SU-DHL-6 (cell line): ENCODE measurements around the gene TACR1.
"Not testable (repeated sequence)": the region's sequence is repeated elsewhere in the genome, so short reads cannot be mapped to it uniquely, and the experiment has no call there.

Experiments used
- H2AFZ ChIP-seq: fragments of 200-600 bp; sonication (generic); 2 replicates; pipeline ENCODE4 v1.6.1; 2014; ENCODE audit warnings: low read depth, mild to moderate bottlenecking, moderate library complexity, mixed read lengths, antibody characterized with exemption, low read length; ENCODE audit not compliant: severe bottlenecking
- H3F3A ChIP-seq: fragments of 200-600 bp; shearing (Covaris generic); 2 replicates; pipeline ENCODE4 v1.6.0; 2016; ENCODE audit warnings: antibody characterized with exemption, mild to moderate bottlenecking; ENCODE audit not compliant: insufficient read depth
- H3K27ac ChIP-seq: fragments of 200-600 bp; sonication (generic); 2 replicates; pipeline ENCODE4 v1.5.1; 2016; ENCODE audit warnings: low read depth, mild to moderate bottlenecking, low read length, moderate library complexity, mixed read lengths
- H3K27me3 ChIP-seq: fragments of 200-600 bp; sonication (generic), shearing (Covaris generic); 2 replicates; pipeline ENCODE4 v1.6.0; 2014; ENCODE audit warnings: mild to moderate bottlenecking, low read length
- H3K36me3 ChIP-seq: fragments of 200-600 bp; sonication (generic); 2 replicates; pipeline ENCODE4 v1.6.1; 2014; ENCODE audit warnings: mild to moderate bottlenecking, low read length, mixed read lengths
- H3K4me2 ChIP-seq: fragments of 300-600, 200-600 bp; shearing (Covaris generic), sonication (generic); 2 replicates; pipeline ENCODE4 v1.6.0; 2014; ENCODE audit warnings: low read length, low read depth, mild to moderate bottlenecking; ENCODE audit not compliant: poor library complexity, severe bottlenecking
- H3K4me3 ChIP-seq: fragments of 200-600 bp; sonication (generic); 2 replicates; pipeline ENCODE4 v1.5.1; 2014; ENCODE audit warnings: antibody characterized with exemption, low read length, mild to moderate bottlenecking, mixed read lengths; ENCODE audit not compliant: insufficient read depth, poor library complexity, severe bottlenecking
- H3K79me2 ChIP-seq: fragments of 200-600 bp; sonication (generic); 2 replicates; pipeline ENCODE4 v1.6.1; 2014; ENCODE audit warnings: mild to moderate bottlenecking, low read length, moderate library complexity; ENCODE audit not compliant: insufficient read depth
- H3K9ac ChIP-seq: fragments of 200-600 bp; sonication (generic); 2 replicates; pipeline ENCODE4 v1.7.0; 2014; ENCODE audit warnings: mild to moderate bottlenecking, low read length
- H3K9me2 ChIP-seq: fragments of 200-600 bp; sonication (generic); replicated peaks from 2 replicates; pipeline ENCODE4 v1.6.1; 2014; ENCODE audit warnings: low read length; ENCODE audit not compliant: insufficient read depth
- H3K9me3 ChIP-seq: fragments of 200-600 bp; sonication (generic); 2 replicates; pipeline ENCODE4 v1.6.1; 2014; ENCODE audit warnings: low read length, mixed read lengths; ENCODE audit not compliant: insufficient read depth
- H4K20me1 ChIP-seq: fragments of 200-600 bp; sonication (generic); 2 replicates; pipeline ENCODE4 v1.6.1; 2014; ENCODE audit warnings: low read depth, mild to moderate bottlenecking, antibody characterized with exemption, low read length, moderate library complexity, mixed read lengths
- CTCF ChIP-seq: fragments of 200-600 bp; sonication (generic); IDR thresholded peaks from one replicate; pipeline ENCODE4 v1.5.1; 2017; ENCODE audit warnings: antibody characterized with exemption, mild to moderate bottlenecking, low read length, moderate library complexity; ENCODE audit not compliant: insufficient read depth, poor library complexity, severe bottlenecking
- EZH2phosphoT487 ChIP-seq: fragments of 200-600 bp; sonication (generic), shearing (Covaris generic); conservative IDR thresholded peaks from 2 replicates; pipeline ENCODE4 v1.6.1; 2018; ENCODE audit warnings: mild to moderate bottlenecking, antibody characterized with exemption, low read length, moderate library complexity, mixed read lengths

TACR1 gene

GRCh38 chr2:75064691-75065396, 134.5 kb downstream of the TACR1 start:
- no peaks in the 10 kb centered on the region for H3K9me2 ChIP-seq
- H3K9ac ChIP-seq: no peak overlapping the region
- no peaks in the 10 kb centered on the region for H3K79me2 ChIP-seq
- no peaks in the 10 kb centered on the region for H3K9me3 ChIP-seq
- no peaks in the 10 kb centered on the region for H3F3A ChIP-seq
- no peak overlapping the region for H3K4me3 ChIP-seq
- no peak overlapping the region for H2AFZ ChIP-seq
- H3K4me2 ChIP-seq: no peak overlapping the region
- H3K36me3 ChIP-seq: no peaks in the 10 kb centered on the region
- TF ChIP-seq EZH2phosphoT487: no peak
- TF ChIP-seq CTCF: peak; percentile 93
- H3K27me3 ChIP-seq: no peaks in the 10 kb centered on the region
- H3K27ac ChIP-seq: no peak overlapping the region
- H4K20me1 ChIP-seq: no peaks in the 10 kb centered on the region

GRCh38 chr2:75063906-75064305, 135.4 kb downstream of the TACR1 start:
- H3K27ac ChIP-seq: no peak overlapping the region
- H3F3A ChIP-seq: no peaks in the 10 kb centered on the region
- H3K4me2 ChIP-seq: no peak overlapping the region
- H2AFZ ChIP-seq: no peak overlapping the region
- H3K9ac ChIP-seq: no peak overlapping the region
- H3K36me3 ChIP-seq: no peaks in the 10 kb centered on the region
- no peaks in the 10 kb centered on the region for H3K79me2 ChIP-seq
- no peaks in the 10 kb centered on the region for H3K9me2 ChIP-seq
- no peak overlapping the region for H3K4me3 ChIP-seq
- H3K27me3 ChIP-seq: no peaks in the 10 kb centered on the region
- no peaks in the 10 kb centered on the region for H3K9me3 ChIP-seq
- no peaks in the 10 kb centered on the region for H4K20me1 ChIP-seq
- TF ChIP-seq CTCF (no peak), EZH2phosphoT487 (no peak)

GRCh38 chr2:75058427-75058826, 140.9 kb downstream of the TACR1 start:
- Histone ChIP-seq H3K9ac (no peak overlapping the region), H3F3A (no peaks in the 10 kb centered on the region), H4K20me1 (no peaks in the 10 kb centered on the region), H3K4me2 (no peak overlapping the region), H3K27me3 (no peaks in the 10 kb centered on the region), H3K79me2 (no peaks in the 10 kb centered on the region), H3K4me3 (no peak overlapping the region), H3K9me2 (no peaks in the 10 kb centered on the region), H3K36me3 (no peaks in the 10 kb centered on the region), H3K27ac (no peak overlapping the region), H3K9me3 (no peaks in the 10 kb centered on the region), H2AFZ (no peak overlapping the region)
- no peak for TF ChIP-seq CTCF
- TF ChIP-seq EZH2phosphoT487: no peak

- not testable (repeated sequence) for H3K36me3 ChIP-seq, H3K9ac ChIP-seq, H3F3A ChIP-seq, H3K79me2 ChIP-seq, H3K9me3 ChIP-seq, H2AFZ ChIP-seq, H3K27ac ChIP-seq, H4K20me1 ChIP-seq, H3K4me2 ChIP-seq, H3K4me3 ChIP-seq, H3K27me3 ChIP-seq, H3K9me2 ChIP-seq
Measured at GRCh38 chr2:75057150-75057549, 142.2 kb downstream of the TACR1 start.
